GM18498 (cell line): ENCODE data around the gene ARPP21.
"Not testable (repeated sequence)": the region's sequence is repeated elsewhere in the genome, so short reads cannot be mapped to it uniquely, and the experiment has no call there.

Experiments
- ATAC-seq: cut with Tn5 transposase; IDR thresholded peaks from one replicate; pipeline ENCODE4 v1.9.1; 2021; ENCODE audit warnings: mild to moderate bottlenecking, moderate library complexity; ENCODE audit not compliant: unreplicated experiment

The ARPP21 gene

GRCh38 chr3:35639254-35640186 is at the start of gene ARPP21:
Gene ARPP21 (plus strand): TSS chr3:35639525. CDS start chr3:35681752, 42,227 bp downstream.
- ATAC-seq, result peak; percentile 64

GRCh38 chr3:35592589-35593295 is 46.6 kb upstream of the ARPP21 start:
- peak; percentile 71 for ATAC-seq

- peak; percentile 47 for ATAC-seq
These were observed 44.6 kb upstream of the ARPP21 start for GRCh38 chr3:35594739-35595138.

GRCh38 chr3:35596335-35596995 is 42.9 kb upstream of the ARPP21 start:
- ATAC-seq, result no peak

GRCh38 chr3:35597490-35597889 is 41.8 kb upstream of the ARPP21 start:
- no peak for ATAC-seq

GRCh38 chr3:35598804-35599203 is 40.5 kb upstream of the ARPP21 start:
- ATAC-seq, result peak; percentile 62

GRCh38 chr3:35601959-35602358 is 37.4 kb upstream of the ARPP21 start:
- ATAC-seq, result no peak

- no peak for ATAC-seq
These were observed 36.9 kb upstream of the ARPP21 start for GRCh38 chr3:35602395-35602936.

- ATAC-seq, result no peak
These were observed 23.0 kb upstream of the ARPP21 start for GRCh38 chr3:35616346-35616745.

GRCh38 chr3:35617370-35617769 is 22.0 kb upstream of the ARPP21 start:
- peak; percentile 69 for ATAC-seq

GRCh38 chr3:35620238-35620637 is 19.1 kb upstream of the ARPP21 start:
- ATAC-seq, result not testable (repeated sequence)

- ATAC-seq, result no peak
These were observed 14.6 kb upstream of the ARPP21 start for GRCh38 chr3:35624698-35625097.

- ATAC-seq, result no peak
These were observed 5.8 kb upstream of the ARPP21 start for GRCh38 chr3:35633332-35634124.

- ATAC-seq, result no peak
These were observed 3.9 kb upstream of the ARPP21 start for GRCh38 chr3:35635407-35635806.

- ATAC-seq, result no peak
These were observed 3.2 kb upstream of the ARPP21 start for GRCh38 chr3:35635926-35636683.

GRCh38 chr3:35638251-35638979 is 910 bp upstream of the ARPP21 start:
- ATAC-seq, result no peak

- ATAC-seq, result no peak
These were observed 408 bp upstream of the ARPP21 start for GRCh38 chr3:35638980-35639253.

GRCh38 chr3:35640190-35641165 is 1.2 kb downstream of the ARPP21 start:
- ATAC-seq, result no peak
